GM18505 (cell line): Measurements from ENCODE around the gene SNX10.

Experiments used
- ATAC-seq: cut with Tn5 transposase; IDR thresholded peaks from one replicate; pipeline ENCODE4 v1.9.1; 2021; ENCODE audit not compliant: unreplicated experiment
- POLR2A ChIP-seq: IDR thresholded peaks from 4 replicates; pipeline ENCODE4 v1.6.1; 2011; ENCODE audit warnings: borderline replicate concordance; ENCODE audit not compliant: insufficient read depth, insufficient read length; ENCODE audit errors: extremely low read depth

SNX10 gene

GRCh38 chr7:26308551-26308950 is 16.9 kb downstream of the SNX10 start:
- ATAC-seq: no peak
- no peak for TF ChIP-seq POLR2A

- no peak for TF ChIP-seq POLR2A
- no peak for ATAC-seq
These were observed 17.4 kb downstream of the SNX10 start for GRCh38 chr7:26309089-26309488.

GRCh38 chr7:26311798-26312197 is 20.1 kb downstream of the SNX10 start:
- TF ChIP-seq POLR2A: no peak
- ATAC-seq: no peak

GRCh38 chr7:26317211-26317610 is 25.5 kb downstream of the SNX10 start:
- no peak for ATAC-seq
- no peak for TF ChIP-seq POLR2A

- ATAC-seq: no peak
- no peak for TF ChIP-seq POLR2A
These were observed 27.3 kb downstream of the SNX10 start for GRCh38 chr7:26318921-26319320.

- no peak for ATAC-seq
- TF ChIP-seq POLR2A: no peak
These were observed 28.0 kb downstream of the SNX10 start for GRCh38 chr7:26319636-26320035.

GRCh38 chr7:26320878-26321277 is 29.2 kb downstream of the SNX10 start:
- ATAC-seq: no peak
- no peak for TF ChIP-seq POLR2A

GRCh38 chr7:26321435-26321834 is 29.8 kb downstream of the SNX10 start:
- ATAC-seq: no peak
- TF ChIP-seq POLR2A: no peak

- no peak for ATAC-seq
- TF ChIP-seq POLR2A: no peak
These were observed 34.5 kb downstream of the SNX10 start for GRCh38 chr7:26326211-26326610.

GRCh38 chr7:26328498-26329390 is 37.1 kb downstream of the SNX10 start:
- TF ChIP-seq POLR2A: no peak
- ATAC-seq: no peak

GRCh38 chr7:26329520-26330255 is 38.0 kb downstream of the SNX10 start:
- ATAC-seq: no peak
- no peak for TF ChIP-seq POLR2A

GRCh38 chr7:26331113-26331512 is 39.5 kb downstream of the SNX10 start:
- ATAC-seq: no peak
- no peak for TF ChIP-seq POLR2A

- ATAC-seq: no peak
- no peak for TF ChIP-seq POLR2A
These were observed 40.1 kb downstream of the SNX10 start for GRCh38 chr7:26331789-26332188.

GRCh38 chr7:26332698-26333097 is 41.0 kb downstream of the SNX10 start:
- no peak for TF ChIP-seq POLR2A
- ATAC-seq: no peak
